K562 (cell line): ENCODE measurements around the gene NRM. TPM values are rescaled to one million over a fixed set of nuclear protein-coding genes. Genes with fewer than 3 reads are reported as not detected.

ENCODE experiments used
- CBFB ChIP-seq: sonication (generic); formaldehyde crosslinking; IDR thresholded peaks from 2 replicates; pipeline ENCODE4 v1.4.0; 2020; ENCODE audit warnings: mild to moderate bottlenecking, missing genetic modification reagents
- FOXM1 ChIP-seq, 2 experiments: fragments of 450-650 bp in 1 of 2; sonication (generic) in 1 of 2; formaldehyde crosslinking in 1 of 2; IDR thresholded peaks; 2 replicates each; pipeline versions ENCODE4 v1.6.1 to v1.9.0; 2017 to 2022; ENCODE audit warnings: low read depth in 2 of 2, mild to moderate bottlenecking in 2 of 2, missing genetic modification reagents in 1 of 2, moderate library complexity in 1 of 2
- GABPB1 ChIP-seq: sonication (generic); formaldehyde crosslinking; IDR thresholded peaks from 2 replicates; pipeline ENCODE4 v1.8.0; 2022; ENCODE audit warnings: mild to moderate bottlenecking, missing genetic modification reagents
- GTF2F1 ChIP-seq: IDR thresholded peaks from 2 replicates; pipeline ENCODE4 v1.6.1; 2011; ENCODE audit warnings: low read depth, low read length, improper control_type of control experiment
- HMGN3 ChIP-seq: IDR thresholded peaks from 2 replicates; pipeline ENCODE4 v1.6.1; 2011; ENCODE audit warnings: borderline replicate concordance, low read depth, mild to moderate bottlenecking, mixed read lengths, low read length; ENCODE audit not compliant: insufficient read length; ENCODE audit errors: extremely low read depth
- JUN ChIP-seq, 2 experiments: sonication (generic) in 1 of 2; formaldehyde crosslinking in 1 of 2; IDR thresholded peaks; 2 replicates each; pipeline versions ENCODE4 v1.6.1 to v1.8.0; 2012 to 2022; ENCODE audit warnings: borderline replicate concordance in 2 of 2, mild to moderate bottlenecking in 2 of 2, improper control_type of control experiment in 1 of 2, low read depth in 1 of 2, low read length in 1 of 2, missing genetic modification reagents in 1 of 2
- USF2 ChIP-seq: sonication (generic); formaldehyde crosslinking; IDR thresholded peaks from 2 replicates; pipeline ENCODE4 v1.5.0; 2020; ENCODE audit warnings: missing genetic modification reagents
- YY1 ChIP-seq, 3 experiments: IDR thresholded peaks; 2 replicates each; pipeline ENCODE4 v1.6.1; 2011; ENCODE audit warnings: low read length in 2 of 3, mild to moderate bottlenecking in 2 of 3, moderate library complexity in 2 of 3, borderline replicate concordance in 1 of 3, control low read depth in 1 of 3, low read depth in 1 of 3; ENCODE audit not compliant: insufficient read depth in 3 of 3, insufficient replicate concordance in 2 of 3, control insufficient read depth in 1 of 3, insufficient read length in 1 of 3; ENCODE audit errors: extremely low read depth in 1 of 3
- ZBTB12 ChIP-seq: fragments of 250-450 bp; sonication (Bioruptor Pico); IDR thresholded peaks from 2 replicates; pipeline ENCODE4 v1.4.0; 2020
- ZBTB26 ChIP-seq: fragments of 450-650 bp; formaldehyde crosslinking; IDR thresholded peaks from 2 replicates; pipeline ENCODE4 v1.4.0; 2022; ENCODE audit warnings: missing genetic modification characterization
- ZNF384 ChIP-seq: IDR thresholded peaks from 2 replicates; pipeline ENCODE4 v1.6.1; 2012; ENCODE audit warnings: low read depth, low read length, improper control_type of control experiment
- ZNF592 ChIP-seq: fragments of 450-650 bp; IDR thresholded peaks from 2 replicates; pipeline ENCODE4 v1.6.1; 2017; ENCODE audit warnings: antibody characterized with exemption, mild to moderate bottlenecking
- polyA plus RNA-seq, 8 experiments: library from polyadenylated mRNA; depleted of rRNA in 4 of 8; stranded (reverse) in 5 of 8; unstranded in 3 of 8; fragments of >200 nt; fragmentation: Nextera tagmentation in 2 of 8; fragmentation: Illumina TruSeq in 1 of 8; extraction: Ambion mirVana in 2 of 8; extraction: Trizol in 1 of 8; gene quantifications; 2 replicates each; pipeline versions ENCODE4 v1.2.1 to v1.2.3, GENCODE V29; 2011 to 2014; ENCODE audit warnings: inconsistent platforms in 1 of 8, missing spikeins in 1 of 8
- total RNA-seq, 7 experiments: library from RNA; depleted of rRNA in 6 of 7; stranded (reverse); fragments of >200 nt in 6 of 7; fragmentation: Illumina TruSeq in 2 of 7; extraction: Trizol in 2 of 7; gene quantifications; 2 replicates each; pipeline versions ENCODE4 v1.2.1 to v1.2.3, GENCODE V29; 2011 to 2021; ENCODE audit warnings: low replicate concordance in 1 of 7

The NRM gene
- total and polyA plus RNA-seq, 9 of the 15 experiments (the other 6 are each of a cell fraction or from before 2014, with no cell fraction given) = 9.7 to 58.2 (median 18.1) TPM

- TF ChIP-seq CBFB (CRISPR knock-in tag) (peak; percentile 63; the same call in 1 of the 2 replicates), HMGN3 (peak; percentile 43), ZNF592 (peak; percentile 70), YY1 (IDR thresholded peaks at IDR 0.05; ENCODE audit: borderline replicate concordance in 1 of 3, control insufficient read depth in 1 of 3, extremely low read depth in 1 of 3, insufficient read depth in 3 of 3, insufficient read length in 1 of 3, insufficient replicate concordance in 2 of 3, low read depth in 1 of 3, low read length in 2 of 3) (peak in 1 of 3 experiments; percentile 60), FOXM1 (IDR thresholded peaks at IDR 0.05; ENCODE audit: low read depth) (no peak), FOXM1 (CRISPR knock-in tag; IDR thresholded peaks at IDR 0.05; ENCODE audit: low read depth) (no peak), ZBTB26 (CRISPR knock-in tag) (no peak), USF2 (CRISPR knock-in tag) (no peak), JUN (IDR thresholded peaks at IDR 0.05; ENCODE audit: borderline replicate concordance, low read depth, low read length) (peak; percentile 31; the same call in 1 of the 2 replicates), JUN (CRISPR knock-in tag; IDR thresholded peaks at IDR 0.05; ENCODE audit: borderline replicate concordance) (no peak), ZNF384 (peak; percentile 49; the same call in 1 of the 2 replicates), GABPB1 (CRISPR knock-in tag) (no peak), GTF2F1 (0 out of 2 replicates have a peak, but pooled peaks have one; percentile 35), ZBTB12 (CRISPR knock-in tag) (no peak)
These were observed 11.6 kb downstream of the NRM start (continued) for GRCh38 chr6:30678964-30679726.
